A204.1 (cell line): ENCODE results near the gene LYPD5.

ENCODE experiments used
- FAIRE-seq: peaks from 2 replicates; lab custom pipeline; 2012; peaks lifted over from hg19 to GRCh38; lab: Jason Lieb, UNC

Gene LYPD5

DNA sequence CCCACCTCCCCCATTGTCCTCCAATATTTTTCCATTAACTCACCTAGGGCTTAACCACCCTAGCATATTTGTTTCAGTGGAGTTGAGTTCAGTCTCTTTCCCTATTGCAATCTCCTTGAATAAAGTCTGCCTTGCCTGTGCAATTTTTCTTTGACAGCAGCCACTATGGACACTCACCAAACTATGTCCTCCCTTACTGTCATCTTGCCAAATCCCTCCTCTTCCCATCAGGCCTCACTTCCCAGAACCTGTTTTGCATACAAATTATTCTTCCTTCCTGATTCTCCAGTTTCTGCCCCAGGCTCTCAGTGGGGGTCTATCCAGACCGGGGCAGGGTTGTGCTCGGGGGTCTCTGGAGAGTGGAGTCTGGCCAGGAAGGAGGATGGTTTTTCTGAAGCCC lies 2.2 kb upstream of the LYPD5 start:
- FAIRE-seq: no peak

- no peak for FAIRE-seq
Observed at GRCh38 chr19:43799502-43800142, 2.6 kb downstream of the LYPD5 start.

DNA sequence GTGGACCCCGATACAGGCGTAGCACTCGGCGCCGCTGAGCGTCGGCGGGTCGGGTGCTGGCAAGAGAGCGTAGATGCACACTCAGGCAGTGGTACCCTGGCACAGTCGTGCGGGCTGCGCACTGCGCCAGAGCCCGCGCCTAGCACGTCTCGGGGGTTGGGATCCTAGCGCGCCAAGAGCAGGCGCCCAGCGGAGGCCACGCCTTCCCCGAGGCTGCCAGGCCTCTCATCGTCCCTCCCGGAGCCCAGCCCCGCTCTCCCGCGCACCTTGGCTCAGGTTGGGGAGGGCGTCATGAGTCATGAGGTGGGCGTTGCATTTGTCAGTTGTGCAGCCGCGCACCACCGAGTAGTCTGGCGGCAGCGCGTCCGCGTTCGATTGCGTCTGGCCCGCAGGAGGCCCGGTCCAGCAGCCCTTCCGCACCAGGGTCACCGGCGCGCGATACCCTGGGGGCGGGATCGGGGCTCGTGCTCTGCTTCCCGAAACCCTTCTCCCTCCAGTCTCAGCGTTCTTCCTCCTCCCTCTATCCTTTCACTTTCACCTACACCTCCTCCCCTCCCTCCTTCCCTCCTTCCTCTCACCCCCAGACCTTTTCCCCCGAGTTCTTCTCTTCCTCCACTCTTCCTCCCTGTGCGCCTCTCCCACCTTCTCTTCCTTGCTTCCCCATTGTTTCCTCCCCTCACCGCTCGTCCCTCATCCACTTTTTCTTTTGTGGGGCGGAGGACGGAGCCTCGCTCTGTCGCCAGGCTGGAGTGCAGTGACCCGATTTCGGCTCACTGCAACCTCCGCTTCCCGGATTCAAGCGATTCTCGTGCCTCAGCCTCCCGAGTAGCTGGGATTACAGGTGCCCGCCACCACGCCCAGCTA lies 3.5 kb downstream of the LYPD5 start:
- FAIRE-seq: no peak

DNA sequence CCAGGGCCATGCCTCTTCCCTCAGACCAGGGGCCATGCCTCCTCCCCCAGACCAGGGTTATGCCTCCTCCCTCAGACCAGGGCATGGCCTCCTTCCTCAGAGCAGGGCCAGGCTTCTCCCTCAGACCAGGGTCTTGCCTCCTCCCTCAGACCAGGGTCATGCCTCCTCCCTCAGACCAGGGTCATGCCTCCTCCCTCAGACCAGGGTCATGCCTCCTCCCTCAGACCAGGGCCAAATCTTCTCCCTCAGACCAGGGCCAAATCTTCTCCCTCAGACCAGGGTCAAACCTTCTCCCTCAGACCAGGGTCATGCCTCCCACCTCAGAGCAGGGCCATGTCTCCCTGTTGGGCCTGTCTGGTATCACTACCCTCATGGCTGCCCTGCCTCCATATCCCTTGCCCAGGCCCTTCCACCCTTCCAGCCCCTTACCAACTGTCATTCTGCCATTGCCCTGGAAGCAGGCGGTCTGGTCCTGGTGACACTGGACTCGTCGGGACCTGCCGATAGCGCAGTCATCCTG lies 4.2 kb downstream of the LYPD5 start:
- no peak for FAIRE-seq

DNA sequence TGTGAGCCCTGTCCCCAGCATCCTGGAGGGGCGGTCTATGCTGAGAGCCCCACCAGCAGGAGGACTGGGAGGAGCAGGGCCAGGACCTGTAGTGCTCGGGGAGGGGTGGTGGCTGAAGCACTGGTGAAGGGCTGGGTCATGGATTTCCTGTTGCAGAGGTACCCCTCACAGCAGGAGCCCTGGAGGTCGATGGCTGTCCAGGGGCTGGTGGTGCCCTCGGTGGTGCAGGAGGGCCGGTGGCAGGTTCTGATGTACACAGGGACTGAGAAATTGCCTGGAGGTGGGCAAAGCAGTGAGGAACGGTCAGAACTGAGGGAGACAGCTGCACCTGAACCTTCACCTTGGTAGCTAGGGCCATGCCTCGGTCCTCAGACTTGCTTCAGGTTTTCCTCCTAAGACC lies 4.7 kb downstream of the LYPD5 start:
- no peak for FAIRE-seq

GRCh38 chr19:43797118-43797517 lies 5.1 kb downstream of the LYPD5 start:
- no peak for FAIRE-seq

GRCh38 chr19:43790587-43790986 lies 11.7 kb downstream of the LYPD5 start:
- no peak for FAIRE-seq

- no peak for FAIRE-seq
Observed at GRCh38 chr19:43789029-43789428, 13.2 kb downstream of the LYPD5 start.

- no peak for FAIRE-seq
Observed at GRCh38 chr19:43786665-43787064, 15.6 kb downstream of the LYPD5 start.

- FAIRE-seq: peak; percentile 57
Observed at GRCh38 chr19:43784981-43785808, 17.1 kb downstream of the LYPD5 start.

- no peak for FAIRE-seq
Observed at GRCh38 chr19:43784241-43784980, 17.8 kb downstream of the LYPD5 start.

GRCh38 chr19:43783636-43784035 lies 18.6 kb downstream of the LYPD5 start:
- FAIRE-seq: no peak

DNA sequence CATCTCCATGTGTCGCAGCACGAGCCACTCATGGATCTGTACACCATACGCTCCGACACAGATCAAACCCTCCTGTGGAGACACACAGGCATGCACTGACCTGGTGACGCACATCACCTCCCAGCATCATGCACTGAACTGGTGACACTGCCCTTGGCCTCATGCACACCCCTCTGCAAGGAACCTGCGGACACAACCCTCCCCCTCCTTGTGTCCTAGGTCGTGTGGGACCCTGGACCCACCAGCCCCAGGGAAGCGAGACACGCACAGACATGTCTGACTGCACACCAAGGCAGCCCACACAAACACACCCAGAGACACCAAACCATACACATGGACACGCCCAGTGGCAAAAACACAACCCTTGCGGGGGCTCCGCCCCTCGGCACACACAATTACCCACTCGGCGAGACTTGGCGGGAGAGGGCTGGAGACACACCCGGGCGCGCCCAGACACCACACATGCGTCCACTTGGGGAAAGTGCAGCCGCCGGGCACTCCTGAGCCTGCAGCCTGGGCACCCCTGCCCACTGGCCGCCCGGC lies 19.5 kb downstream of the LYPD5 start:
- no peak for FAIRE-seq

- FAIRE-seq: no peak
Observed at GRCh38 chr19:43782311-43782660, 20.0 kb downstream of the LYPD5 start.

- FAIRE-seq: no peak
Observed at GRCh38 chr19:43781630-43782310, 20.5 kb downstream of the LYPD5 start.

GRCh38 chr19:43780706-43781525 lies 21.3 kb downstream of the LYPD5 start, which contains the start of gene KCNN4:
Gene KCNN4, minus strand, starts transcription at chr19:43780973. Its CDS starts 112 bp downstream, at chr19:43780861.
- no peak for FAIRE-seq

DNA sequence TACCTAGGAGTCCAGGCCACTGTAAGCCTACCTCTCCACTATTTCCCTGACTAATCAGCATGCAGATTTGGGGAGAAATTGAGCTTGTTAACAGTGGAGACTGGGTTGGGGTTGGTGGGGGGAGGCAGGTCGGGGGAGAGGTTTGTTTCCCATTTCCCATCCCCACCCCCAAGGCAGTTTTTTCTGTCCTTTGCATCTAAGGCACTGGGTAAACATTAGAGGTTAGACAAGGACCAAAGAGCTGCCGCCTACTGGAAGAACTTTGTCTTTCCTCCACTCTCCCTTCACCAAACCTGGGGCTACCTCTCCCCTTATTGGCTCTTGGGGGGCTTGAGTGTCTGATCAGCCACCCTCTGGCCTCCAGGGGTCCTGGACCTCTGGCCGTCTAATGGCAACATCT lies 22.4 kb downstream of the LYPD5 start:
- no peak for FAIRE-seq

DNA sequence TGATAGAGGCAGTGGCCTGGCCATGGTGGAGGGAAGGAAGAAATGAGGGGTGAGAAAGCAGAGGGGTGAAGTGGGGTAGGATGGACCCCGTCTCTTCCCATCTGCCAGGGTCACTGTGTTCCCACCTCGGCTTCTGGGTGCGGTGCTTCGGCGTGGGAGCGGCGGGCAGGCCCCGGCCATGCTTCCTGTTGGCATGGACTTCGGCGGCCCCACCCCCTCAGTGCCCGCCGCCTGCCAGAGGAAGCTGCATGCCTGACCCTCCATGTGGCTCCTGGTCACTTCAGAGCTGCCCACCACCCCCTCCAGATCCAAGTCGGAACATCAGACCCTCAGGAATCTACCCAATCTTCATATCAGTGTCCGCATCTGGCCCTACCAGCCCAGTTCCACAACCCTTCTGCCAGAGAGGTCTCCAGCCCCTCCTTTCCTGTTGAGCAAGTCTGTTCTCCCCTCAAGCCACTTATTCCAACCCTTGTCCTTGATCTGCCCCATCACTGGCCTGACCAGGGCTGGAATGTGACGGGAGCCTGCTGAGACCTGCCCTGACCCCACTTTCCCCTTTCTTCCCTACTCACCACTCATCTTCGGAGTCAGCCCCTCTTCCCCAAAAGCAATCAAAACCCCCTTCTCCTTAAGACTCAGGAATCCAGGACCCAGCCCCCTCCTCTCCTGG lies 23.0 kb downstream of the LYPD5 start:
- no peak for FAIRE-seq

DNA sequence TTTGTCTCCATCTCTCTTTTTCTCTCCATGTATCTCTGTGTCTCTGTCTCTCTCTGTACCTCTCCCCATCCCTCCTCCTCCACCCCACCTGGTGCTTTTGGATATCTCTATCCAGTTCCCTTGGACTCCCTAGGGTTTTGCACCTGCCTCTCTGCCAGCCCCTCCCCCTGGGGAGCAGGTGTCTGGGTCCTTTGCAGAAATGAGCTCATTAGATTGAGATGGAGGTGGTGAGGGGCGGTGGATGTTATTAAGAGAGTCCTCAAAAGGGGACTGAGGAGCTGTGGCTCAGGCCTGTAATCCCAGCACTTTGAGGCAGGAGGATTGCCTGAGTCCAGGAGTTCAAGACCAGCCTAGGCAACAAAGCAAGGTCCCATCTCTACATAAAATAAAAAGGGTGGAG lies 23.6 kb downstream of the LYPD5 start:
- no peak for FAIRE-seq
